ENCODE results near the gene POP7. TPM values are rescaled to one million over a fixed set of nuclear protein-coding genes. Genes with fewer than 3 reads are reported as not detected.

The POP7 gene
- polyA plus RNA-seq, 4 donors: 31.9 to 44.8 (median 40.9) TPM

- no peak for DNase-seq
- no peak overlapping the region for H3K4me3 ChIP-seq (ENCODE audit: low read depth in 1 of 3, low read length in 3 of 3)
- H3K9me3 ChIP-seq (ENCODE audit: control insufficient read depth in 2 of 2, insufficient read depth in 1 of 2, low read depth in 1 of 2, low read length in 1 of 2): no peaks in the 10 kb centered on the region
- peaks cover 0 to 3% (median 0%) of the 10 kb centered on the region in 3 donors for H3K36me3 ChIP-seq (ENCODE audit: control insufficient read depth in 3 of 3, insufficient read depth in 2 of 3, low read depth in 1 of 3, low read length in 3 of 3)
- no peak overlapping the region for H3K27ac ChIP-seq (ENCODE audit: low read depth in 1 of 3, low read length in 2 of 3)
- H3K27me3 ChIP-seq (ENCODE audit: control insufficient read depth in 3 of 3, insufficient read depth in 3 of 3, low read length in 3 of 3): peaks cover 0 to 9% (median 0%) of the 10 kb centered on the region in 3 donors
- no peak for FAIRE-seq
- H3K4me1 ChIP-seq (ENCODE audit: control insufficient read depth in 3 of 3, insufficient read depth in 2 of 3, low read depth in 1 of 3, low read length in 2 of 3): no peaks in the 10 kb centered on the region
- 60 to 71% (median 69%) methylated on average over 8 of the region's 8 CpGs for WGBS, 3 donors
Measured at GRCh38 chr7:100670074-100670473, 35.8 kb upstream of the POP7 start.

DNA sequence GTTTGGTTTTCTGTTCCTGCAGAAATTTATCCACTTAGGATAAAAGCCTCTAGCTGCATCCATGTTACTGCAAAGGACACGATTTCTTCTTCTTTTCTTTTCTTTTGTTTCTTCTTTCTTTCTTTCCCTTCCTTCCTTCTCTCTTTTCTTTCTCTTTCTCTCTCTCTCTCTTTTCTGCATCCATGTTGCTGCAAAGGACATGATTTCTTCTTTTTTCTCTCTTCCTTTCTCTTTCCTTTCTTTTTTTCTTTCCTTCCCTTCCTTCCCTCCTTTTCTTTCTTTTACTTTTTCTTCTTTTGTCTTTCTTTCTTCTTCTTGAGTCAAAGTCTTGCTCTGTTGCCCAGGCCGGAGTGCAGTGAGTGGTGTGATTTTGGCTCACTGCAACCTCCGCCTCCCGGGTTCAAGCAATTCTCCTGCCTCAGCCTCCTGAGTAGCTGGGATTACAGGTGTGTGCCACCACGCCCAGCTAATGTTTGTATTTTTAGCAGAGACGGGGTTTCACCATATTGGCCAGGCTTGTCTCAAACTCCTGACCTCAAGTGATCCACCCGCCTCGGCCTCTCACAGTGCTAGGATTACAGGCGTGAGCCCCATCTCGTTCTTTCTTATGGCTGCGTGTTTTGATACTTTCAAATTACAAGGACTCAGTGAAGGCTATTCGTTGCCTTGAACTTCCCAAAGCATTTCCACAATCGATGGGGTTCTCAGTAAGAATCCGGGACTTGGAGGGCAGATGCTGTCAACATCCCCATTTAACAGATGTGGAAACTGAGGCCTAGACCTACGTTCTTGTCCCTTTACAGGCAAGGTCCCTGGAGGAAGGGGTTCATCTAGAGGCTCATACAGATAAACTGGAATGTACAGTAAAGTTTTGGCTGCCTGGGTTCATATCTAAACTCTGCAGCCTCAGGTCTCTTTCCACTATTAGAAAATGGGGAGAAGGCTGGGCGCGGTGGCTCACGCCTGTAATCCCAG is 34.3 kb upstream of the POP7 start:
- FAIRE-seq (no peak), DNase-seq (no peak)
- 87 to 92% (median 90%) methylated on average over 18 of the region's 18 CpGs for WGBS, 3 donors
- no peaks in the 10 kb centered on the region for H3K9me3 ChIP-seq (ENCODE audit: control insufficient read depth in 2 of 2, insufficient read depth in 1 of 2, low read depth in 1 of 2, low read length in 1 of 2)
- peaks cover 0 to 8% (median 0%) of the 10 kb centered on the region in 3 donors for H3K36me3 ChIP-seq (ENCODE audit: control insufficient read depth in 3 of 3, insufficient read depth in 2 of 3, low read depth in 1 of 3, low read length in 3 of 3)
- peaks cover 0 to 9% (median 0%) of the 10 kb centered on the region in 3 donors for H3K27me3 ChIP-seq (ENCODE audit: control insufficient read depth in 3 of 3, insufficient read depth in 3 of 3, low read length in 3 of 3)
- H3K4me3 ChIP-seq (ENCODE audit: low read depth in 1 of 3, low read length in 3 of 3): no peak overlapping the region
- H3K27ac ChIP-seq (ENCODE audit: low read depth in 1 of 3, low read length in 2 of 3): no peak overlapping the region
- peaks cover 0 to 5% (median 0%) of the 10 kb centered on the region in 3 donors for H3K4me1 ChIP-seq (ENCODE audit: control insufficient read depth in 3 of 3, insufficient read depth in 2 of 3, low read depth in 1 of 3, low read length in 2 of 3)

DNA sequence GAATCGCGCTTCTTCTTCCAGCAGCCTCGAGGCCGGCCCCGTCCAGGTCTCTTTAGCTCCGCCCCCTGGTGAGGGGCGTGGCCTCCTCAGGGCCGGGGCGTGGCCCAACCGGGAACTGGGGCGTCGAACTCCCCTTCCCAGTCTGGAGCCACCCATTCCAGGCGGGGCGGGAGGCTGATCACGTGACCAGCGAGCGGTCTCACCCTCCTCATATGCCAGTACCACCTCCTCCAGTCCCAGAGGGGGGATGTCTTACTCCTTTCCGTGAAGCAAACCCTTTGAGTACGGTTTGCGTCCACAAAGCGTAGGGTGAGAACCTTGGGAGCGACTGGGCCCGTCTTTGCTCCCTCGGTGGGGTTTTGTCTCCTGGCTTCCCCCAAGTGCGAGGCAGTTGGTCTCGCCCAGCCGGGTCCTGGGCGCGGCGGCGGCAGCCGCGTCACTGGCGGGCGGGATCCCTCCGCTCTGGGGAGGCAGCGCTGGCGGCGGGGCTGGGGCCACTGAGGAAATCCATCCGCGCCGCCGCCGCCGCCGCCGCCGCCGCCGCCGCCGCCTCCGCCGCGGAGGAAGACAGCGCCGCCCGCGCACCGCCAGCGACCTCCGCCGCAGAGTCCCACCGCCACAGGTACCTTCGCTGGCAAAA is 32.5 kb upstream of the POP7 start, which contains the start of gene GNB2:
GNB2 (plus strand) TSS at position 439 of the 640 bp plus-strand sequence. CDS start 2,526 bp downstream, outside the sequence.
- FAIRE-seq: no peak
- H3K4me3 ChIP-seq (ENCODE audit: low read depth in 1 of 3, low read length in 3 of 3): peak within 1 kb of the TSS; percentile 98 to 100 (median 98)
- H3K9me3 ChIP-seq (ENCODE audit: control insufficient read depth in 2 of 2, insufficient read depth in 1 of 2, low read depth in 1 of 2, low read length in 1 of 2): no peaks in the 10 kb centered on the region
- H3K36me3 ChIP-seq (ENCODE audit: control insufficient read depth in 3 of 3, insufficient read depth in 2 of 3, low read depth in 1 of 3, low read length in 3 of 3): peaks cover 0 to 26% (median 4%) of the 10 kb centered on the region in 3 donors
- peak; percentile 99 to 100 for DNase-seq
- H3K4me1 ChIP-seq (ENCODE audit: control insufficient read depth in 3 of 3, insufficient read depth in 2 of 3, low read depth in 1 of 3, low read length in 2 of 3): peaks cover 0 to 22% (median 0%) of the 10 kb centered on the region in 3 donors
- 0 to 1% (median 0%) methylated on average over 28 to 65 of the region's 65 CpGs for WGBS, 3 donors
- peaks cover 0 to 9% (median 0%) of the 10 kb centered on the region in 3 donors for H3K27me3 ChIP-seq (ENCODE audit: control insufficient read depth in 3 of 3, insufficient read depth in 3 of 3, low read length in 3 of 3)
- H3K27ac ChIP-seq (ENCODE audit: low read depth in 1 of 3, low read length in 2 of 3): peak within 1 kb of the TSS; percentile 91 to 99 (median 93)

GRCh38 chr7:100673942-100674410 is 31.9 kb upstream of the POP7 start:
- 0 to 1% (median 1%) methylated on average over 20 to 34 of the region's 34 CpGs for WGBS, 3 donors
- FAIRE-seq: no peak
- Histone ChIP-seq H3K36me3 (ENCODE audit: control insufficient read depth in 3 of 3, insufficient read depth in 2 of 3, low read depth in 1 of 3, low read length in 3 of 3) (peaks cover 4 to 31% (median 7%) of the 10 kb centered on the region in 3 donors), H3K4me3 (ENCODE audit: low read depth in 1 of 3, low read length in 3 of 3) (peak overlapping the region; percentile 98 to 100 (median 98)), H3K27me3 (ENCODE audit: control insufficient read depth in 3 of 3, insufficient read depth in 3 of 3, low read length in 3 of 3) (peaks cover 0 to 9% (median 0%) of the 10 kb centered on the region in 3 donors), H3K4me1 (ENCODE audit: control insufficient read depth in 3 of 3, insufficient read depth in 2 of 3, low read depth in 1 of 3, low read length in 2 of 3) (peaks cover 0 to 27% (median 0%) of the 10 kb centered on the region in 3 donors), H3K9me3 (ENCODE audit: control insufficient read depth in 2 of 2, insufficient read depth in 1 of 2, low read depth in 1 of 2, low read length in 1 of 2) (no peaks in the 10 kb centered on the region), H3K27ac (ENCODE audit: low read depth in 1 of 3, low read length in 2 of 3) (peak overlapping the region; percentile 91 to 99 (median 93))
- DNase-seq: peak in 1 of 2 donors; percentile 43

DNA sequence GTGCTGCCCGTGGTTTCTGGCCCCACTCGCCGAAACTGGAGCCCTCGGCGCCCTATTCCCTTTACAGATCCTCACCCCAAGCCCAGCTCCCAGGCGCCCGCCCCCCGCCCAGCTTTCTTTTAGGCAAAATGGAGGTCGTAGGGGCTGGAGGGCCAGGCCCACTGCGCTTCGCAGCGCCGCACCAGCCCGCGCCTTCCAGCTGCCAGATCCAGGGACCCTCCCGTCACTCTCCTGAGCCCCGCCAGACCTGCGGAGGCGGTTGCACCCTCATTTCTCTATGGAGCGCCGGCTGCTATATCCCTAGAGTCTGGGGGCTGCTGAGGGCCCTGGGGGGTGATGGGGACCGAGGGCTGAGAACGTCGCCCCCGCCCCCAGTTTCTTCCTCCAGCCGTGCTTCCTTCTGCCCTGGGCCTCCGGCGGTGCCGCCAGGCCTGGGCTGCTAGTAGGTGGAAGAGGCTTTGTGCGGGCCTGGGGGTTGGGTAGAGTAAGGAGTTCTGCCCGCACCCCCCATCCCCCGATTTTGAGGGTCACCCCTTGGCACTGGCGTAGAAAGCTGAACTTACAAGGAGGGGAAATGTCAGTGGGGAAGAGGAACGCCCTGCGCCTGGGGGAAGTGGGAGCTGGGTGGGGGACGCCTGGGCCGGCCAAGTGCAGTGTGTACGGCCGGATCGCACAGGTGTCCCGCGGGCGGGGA is 31.4 kb upstream of the POP7 start:
- Histone ChIP-seq H3K27me3 (ENCODE audit: control insufficient read depth in 3 of 3, insufficient read depth in 3 of 3, low read length in 3 of 3) (peaks cover 0 to 9% (median 0%) of the 10 kb centered on the region in 3 donors), H3K4me1 (ENCODE audit: control insufficient read depth in 3 of 3, insufficient read depth in 2 of 3, low read depth in 1 of 3, low read length in 2 of 3) (peaks cover 0 to 33% (median 0%) of the 10 kb centered on the region in 3 donors), H3K4me3 (ENCODE audit: low read depth in 1 of 3, low read length in 3 of 3) (peak overlapping the region; percentile 98 to 100 (median 98)), H3K9me3 (ENCODE audit: control insufficient read depth in 2 of 2, insufficient read depth in 1 of 2, low read depth in 1 of 2, low read length in 1 of 2) (no peaks in the 10 kb centered on the region), H3K36me3 (ENCODE audit: control insufficient read depth in 3 of 3, insufficient read depth in 2 of 3, low read depth in 1 of 3, low read length in 3 of 3) (peaks cover 4 to 37% (median 8%) of the 10 kb centered on the region in 3 donors), H3K27ac (ENCODE audit: low read depth in 1 of 3, low read length in 2 of 3) (peak overlapping the region; percentile 81 to 99 (median 91))
- DNase-seq: peak; percentile 40 to 71
- 0 to 1% (median 0%) methylated on average over 30 to 43 of the region's 43 CpGs for WGBS, 3 donors
- FAIRE-seq: no peak

- Histone ChIP-seq H3K4me1 (ENCODE audit: control insufficient read depth in 3 of 3, insufficient read depth in 2 of 3, low read depth in 1 of 3, low read length in 2 of 3) (peaks cover 0 to 38% (median 0%) of the 10 kb centered on the region in 3 donors), H3K9me3 (ENCODE audit: control insufficient read depth in 2 of 2, insufficient read depth in 1 of 2, low read depth in 1 of 2, low read length in 1 of 2) (no peaks in the 10 kb centered on the region), H3K27ac (ENCODE audit: low read depth in 1 of 3, low read length in 2 of 3) (peak overlapping the region; percentile 81 to 99 (median 91)), H3K27me3 (ENCODE audit: control insufficient read depth in 3 of 3, insufficient read depth in 3 of 3, low read length in 3 of 3) (peaks cover 0 to 9% (median 0%) of the 10 kb centered on the region in 3 donors), H3K4me3 (ENCODE audit: low read depth in 1 of 3, low read length in 3 of 3) (peak overlapping the region; percentile 98 to 100 (median 98)), H3K36me3 (ENCODE audit: control insufficient read depth in 3 of 3, insufficient read depth in 2 of 3, low read depth in 1 of 3, low read length in 3 of 3) (peaks cover 4 to 42% (median 10%) of the 10 kb centered on the region in 3 donors)
- FAIRE-seq (no peak), DNase-seq (no peak)
- WGBS, 3 donors: 0% methylated on average over 24 to 46 of the region's 46 CpGs
Measured at GRCh38 chr7:100675105-100675451, 30.8 kb upstream of the POP7 start.

GRCh38 chr7:100675581-100676350 is 30.2 kb upstream of the POP7 start:
- Histone ChIP-seq H3K36me3 (ENCODE audit: control insufficient read depth in 3 of 3, insufficient read depth in 2 of 3, low read depth in 1 of 3, low read length in 3 of 3) (peaks cover 4 to 49% (median 10%) of the 10 kb centered on the region in 3 donors), H3K9me3 (ENCODE audit: control insufficient read depth in 2 of 2, insufficient read depth in 1 of 2, low read depth in 1 of 2, low read length in 1 of 2) (no peaks in the 10 kb centered on the region), H3K27ac (ENCODE audit: low read depth in 1 of 3, low read length in 2 of 3) (peak overlapping the region in 2 of 3 donors; percentile 91 to 99), H3K4me1 (ENCODE audit: control insufficient read depth in 3 of 3, insufficient read depth in 2 of 3, low read depth in 1 of 3, low read length in 2 of 3) (peaks cover 0 to 40% (median 0%) of the 10 kb centered on the region in 3 donors), H3K4me3 (ENCODE audit: low read depth in 1 of 3, low read length in 3 of 3) (peak overlapping the region; percentile 98 to 100 (median 98)), H3K27me3 (ENCODE audit: control insufficient read depth in 3 of 3, insufficient read depth in 3 of 3, low read length in 3 of 3) (peaks cover 0 to 5% (median 0%) of the 10 kb centered on the region in 3 donors)
- WGBS, 3 donors: 0 to 2% (median 1%) methylated on average over 42 to 59 of the region's 59 CpGs
- FAIRE-seq: no peak
- peak; percentile 70 to 72 for DNase-seq

Data from small intestine (tissue), 7 donors.